AG10803 (cell line): ENCODE results near the gene BRICD5.

Experiments
- DNase-seq: peaks from one replicate; pipeline ENCODE4 v3.0.0; 2010; ENCODE audit warnings: low read depth
- H3K4me3 ChIP-seq: 2 replicates; pipeline ENCODE4 v1.5.1; 2011; ENCODE audit warnings: mild to moderate bottlenecking, low read length, control low read depth
- CTCF ChIP-seq: conservative IDR thresholded peaks from 2 replicates; pipeline ENCODE4 v1.5.1; 2011; ENCODE audit warnings: mild to moderate bottlenecking, low read length, control low read depth, inconsistent platforms

Gene BRICD5

DNA sequence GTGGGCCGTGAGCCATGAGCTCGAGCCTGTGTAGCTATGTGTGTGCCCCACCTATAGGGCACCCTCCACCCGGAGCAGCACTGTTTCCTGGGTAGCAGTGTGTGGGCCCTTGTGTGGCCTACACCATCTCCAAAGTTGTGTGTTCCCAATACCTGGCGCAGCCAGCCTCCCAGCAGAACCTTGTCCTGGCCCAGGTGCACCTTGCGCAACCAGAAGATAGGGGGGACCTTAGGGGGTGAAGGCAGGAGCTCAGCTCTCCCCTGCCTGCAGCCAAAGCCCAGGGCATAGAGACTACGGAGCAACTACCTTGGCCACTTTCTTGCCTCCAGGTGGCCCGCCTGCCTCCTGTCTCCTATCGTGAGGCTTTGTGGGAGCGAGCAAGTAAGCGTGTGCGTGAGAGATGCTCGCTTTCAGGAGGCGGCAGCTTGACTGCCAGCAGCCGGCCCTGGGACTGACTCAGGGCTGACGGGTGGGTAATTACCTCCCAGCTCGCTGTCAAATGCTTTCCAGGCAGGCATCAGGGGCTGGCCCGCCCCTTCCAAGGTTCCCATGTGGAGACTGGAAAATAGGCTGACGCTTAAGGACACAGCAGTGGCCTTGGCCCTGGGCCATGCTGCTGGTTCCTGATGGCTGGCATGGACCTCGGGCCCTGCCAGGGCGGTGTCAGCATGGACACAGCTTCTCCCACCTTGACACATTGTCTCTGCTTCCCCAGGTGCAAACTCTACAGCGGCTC, 36.1 kb downstream of the BRICD5 start:
- no peak for TF ChIP-seq CTCF
- no peak for DNase-seq
- no peak overlapping the region for H3K4me3 ChIP-seq

GRCh38 chr16:2173916-2174315, 36.7 kb downstream of the BRICD5 start:
- H3K4me3 ChIP-seq = no peak overlapping the region
- no peak for TF ChIP-seq CTCF
- DNase-seq = no peak

GRCh38 chr16:2173366-2173765, 37.3 kb downstream of the BRICD5 start:
- no peak overlapping the region for H3K4me3 ChIP-seq
- no peak for TF ChIP-seq CTCF
- DNase-seq = no peak

GRCh38 chr16:2172688-2173335, 37.9 kb downstream of the BRICD5 start:
- TF ChIP-seq CTCF = no peak
- no peak for DNase-seq
- no peak overlapping the region for H3K4me3 ChIP-seq

DNA sequence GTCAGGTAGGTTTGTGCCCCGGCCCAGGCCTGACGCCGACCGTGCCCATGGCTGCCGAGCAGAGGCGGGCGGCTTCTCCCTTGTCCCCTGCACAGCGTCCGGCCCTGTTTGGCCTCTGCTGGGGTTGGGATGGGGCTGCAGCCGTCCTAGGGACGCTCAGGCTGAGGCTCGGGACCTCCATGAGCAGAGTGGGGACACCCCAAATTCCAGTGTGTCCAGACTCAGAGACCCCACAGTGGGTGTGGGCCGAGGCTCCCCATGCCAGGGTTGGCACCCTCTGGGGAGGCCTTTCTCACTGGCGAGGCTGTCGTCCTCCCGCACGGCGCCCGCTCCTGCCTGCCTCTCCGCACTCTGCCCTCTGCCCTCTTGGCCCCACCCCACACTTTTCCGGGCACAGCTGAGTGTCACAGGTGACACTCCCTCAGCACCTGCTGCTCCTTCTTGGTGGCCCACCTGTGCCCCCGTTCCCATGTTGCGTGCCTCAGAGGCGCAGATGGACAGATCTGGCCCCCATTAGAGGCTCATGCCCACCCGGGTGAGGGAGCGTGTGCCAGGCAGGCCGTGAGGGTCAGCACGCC, 39.0 kb downstream of the BRICD5 start:
- TF ChIP-seq CTCF = no peak
- no peak for DNase-seq
- H3K4me3 ChIP-seq = no peak overlapping the region

GRCh38 chr16:2170587-2171435, 39.9 kb downstream of the BRICD5 start:
- TF ChIP-seq CTCF = no peak
- no peak overlapping the region for H3K4me3 ChIP-seq
- DNase-seq = no peak
